ENCODE results near the gene TMEFF1. TPM values are rescaled to one million over a fixed set of nuclear protein-coding genes. Genes with fewer than 3 reads are reported as not detected.

TMEFF1 gene
- total and polyA plus RNA-seq, 10 of the 15 experiments (the other 5 are each of a cell fraction or from before 2014, with no cell fraction given): 0.03 to 0.55 (median 0.11) TPM; not detected in 3

- BruUV-seq (replicated peaks): no TSS peak
- ATAC-seq: no peak
- no peaks in the 10 kb centered on the region for H3K4me1 ChIP-seq (ENCODE audit: control insufficient read depth, insufficient read depth, low read length)
- no peaks in the 10 kb centered on the region for H3K36me3 ChIP-seq (ENCODE audit: control insufficient read depth in 2 of 2, insufficient read depth in 2 of 2, low read length in 1 of 2)
- no peak overlapping the region for H2AFZ ChIP-seq (ENCODE audit: control insufficient read depth, low read depth, low read length)
- intact Hi-C loops (cut with micrococcal nuclease; ENCODE audit: unreplicated experiment): no loop called here
- in situ Hi-C loops (cut with MboI): no loop called here
- RAD21 ChIA-PET (ENCODE audit: unreplicated experiment): no interaction called here
- TF ChIP-seq PRDM15 (CRISPR knock-in tag; IDR thresholded peaks at IDR 0.05) (no peak), SUZ12 (IDR thresholded peaks at IDR 0.05; ENCODE audit: unreplicated experiment) (no peak), ZBTB4 (CRISPR knock-in tag; IDR thresholded peaks at IDR 0.05) (no peak), WRNIP1 (IDR thresholded peaks at IDR 0.05; ENCODE audit: borderline replicate concordance, low read depth, low read length) (no peak), SPI1 (IDR thresholded peaks at IDR 0.05; ENCODE audit: borderline replicate concordance, insufficient read depth, low read depth, low read length) (no peak), MYC (IDR thresholded peaks at IDR 0.05; ENCODE audit: insufficient read depth, insufficient read length, insufficient replicate concordance, low read length, severe bottlenecking) (no peak), SUPT20H (IDR thresholded peaks at IDR 0.05; ENCODE audit: borderline replicate concordance, control insufficient read depth, low read depth, low read length) (no peak), CTCF (IDR thresholded peaks at IDR 0.05 in 2 of 3, conservative IDR thresholded peaks at IDR 0.05 in 1 of 3; ENCODE audit: control insufficient read depth in 2 of 3, extremely low read depth in 1 of 3, insufficient read depth in 1 of 3, low read depth in 3 of 3, low read length in 3 of 3) (no peak), FOXK2 (IDR thresholded peaks at IDR 0.05) (no peak), SMAD1 (IDR thresholded peaks at IDR 0.05; ENCODE audit: low read depth, partially characterized antibody) (no peak), CBX3 (IDR thresholded peaks at IDR 0.05; ENCODE audit: borderline replicate concordance, low read depth) (no peak), TARDBP (IDR thresholded peaks at IDR 0.05; ENCODE audit: borderline replicate concordance) (no peak)
- no peaks in the 10 kb centered on the region for H3K79me2 ChIP-seq (ENCODE audit: control insufficient read depth, insufficient read depth, low read length)
- H3K4me2 ChIP-seq (ENCODE audit: control insufficient read depth, insufficient read depth): no peak overlapping the region
- no peak for FAIRE-seq
- CTCF ChIA-PET: interaction anchor here (1.5 kb wide), 1 partner anchor 29 kb away, joined by 4 read pairs; no protein-coding TSS in a partner anchor
- H3K27ac ChIP-seq (ENCODE audit: control insufficient read depth, insufficient read depth): no peak overlapping the region
- H3K4me3 ChIP-seq: no peak overlapping the region
- no peaks in the 10 kb centered on the region for H4K20me1 ChIP-seq (ENCODE audit: control insufficient read depth, insufficient read depth)
- DNase-seq (ENCODE audit: low read depth, low spot score): no peak
- WGBS (ENCODE audit: insufficient coverage, insufficient replicate concordance, low lambda C conversion rate, missing lambda C conversion rate): 63% methylated on average over 4 of the region's 4 CpGs
- POLR2A ChIA-PET: interaction anchor here (0.7 kb wide), 3 partner anchors 12 to 820 kb away, joined by 3 to 4 read pairs (median 4); no protein-coding TSS in a partner anchor
- H3K9ac ChIP-seq (ENCODE audit: control insufficient read depth, insufficient read depth, low read length): no peak overlapping the region
- SMC1A ChIA-PET (ENCODE audit: uncharacterized antibody, unreplicated experiment): interaction anchor here (1.0 kb wide), 1 partner anchor 11 kb away, joined by 3 read pairs; no protein-coding TSS in a partner anchor
- peaks cover 2 to 11% of the 10 kb centered on the region in 2 experiments for H3K27me3 ChIP-seq (replicated peaks in 1 of 2; ENCODE audit: control insufficient read depth in 2 of 2, insufficient read depth in 2 of 2, low read length in 1 of 2)
- no peaks in the 10 kb centered on the region for H3K9me3 ChIP-seq (replicated peaks; ENCODE audit: control insufficient read depth, insufficient read depth, low read length)
These were observed 4.3 kb downstream of the TMEFF1 start for GRCh38 chr9:100477241-100477640.

Data from GM12878 (cell line).